ENCODE measurements around the gene TLE3.

GRCh38 chr15:69998541-69999391, 99.0 kb downstream of the TLE3 start:
- TF ChIP-seq CTCF (IDR thresholded peaks at IDR 0.05; ENCODE audit: insufficient read depth, low read length, poor library complexity, severe bottlenecking): no peak
- TF ChIP-seq EZH2phosphoT487 (conservative IDR thresholded peaks at IDR 0.05; ENCODE audit: low read length): no peak
